H9 (cell line): ENCODE measurements around the gene TMEM270. TPM values are rescaled to one million over a fixed set of nuclear protein-coding genes. Genes with fewer than 3 reads are reported as not detected.

Experiments
- DNase-seq: peaks from one replicate; pipeline ENCODE4 v3.0.0-alpha.2; 2017
- H2AFZ ChIP-seq: one replicate; pipeline ENCODE4 v1.6.1; 2013; ENCODE audit warnings: mild to moderate bottlenecking, low read length, control low read depth, moderate library complexity
- H2AK5ac ChIP-seq: 2 replicates; pipeline ENCODE4 v1.6.1; 2013; ENCODE audit warnings: low read length, control low read depth, mixed read lengths; ENCODE audit not compliant: insufficient read length
- H2BK120ac ChIP-seq: one replicate; pipeline ENCODE4 v1.6.1; 2013; ENCODE audit warnings: low read depth, mild to moderate bottlenecking, low read length, control low read depth, inconsistent platforms; ENCODE audit not compliant: poor library complexity, severe bottlenecking
- H2BK12ac ChIP-seq: 2 replicates; pipeline ENCODE4 v1.6.1; 2013; ENCODE audit warnings: low read length, control low read depth, mixed read lengths, low read depth; ENCODE audit not compliant: insufficient read length
- H2BK15ac ChIP-seq: 2 replicates; pipeline ENCODE4 v1.6.1; 2013; ENCODE audit warnings: low read depth, low read length, control low read depth
- H2BK20ac ChIP-seq: one replicate; pipeline ENCODE4 v1.6.1; 2013; ENCODE audit warnings: low read depth, mild to moderate bottlenecking, low read length, control low read depth, inconsistent platforms; ENCODE audit not compliant: poor library complexity, severe bottlenecking
- H2BK5ac ChIP-seq: 2 replicates; pipeline ENCODE4 v1.6.1; 2013; ENCODE audit warnings: low read length, control low read depth, mixed read lengths; ENCODE audit not compliant: insufficient read length
- H3K14ac ChIP-seq: 2 replicates; pipeline ENCODE4 v1.6.1; 2013; ENCODE audit warnings: low read length, control low read depth; ENCODE audit not compliant: insufficient read depth
- H3K18ac ChIP-seq: 2 replicates; pipeline ENCODE4 v1.6.1; 2013; ENCODE audit warnings: low read depth, mild to moderate bottlenecking, mixed read lengths, low read length, control low read depth; ENCODE audit not compliant: insufficient read length
- H3K23ac ChIP-seq: 2 replicates; pipeline ENCODE4 v1.6.1; 2013; ENCODE audit warnings: low read length, control low read depth, mixed read lengths, low read depth; ENCODE audit not compliant: insufficient read length
- H3K23me2 ChIP-seq: 2 replicates; pipeline ENCODE4 v1.6.1; 2013; ENCODE audit warnings: low read depth, mild to moderate bottlenecking, mixed read lengths, low read length, control low read depth; ENCODE audit not compliant: insufficient read length, poor library complexity, severe bottlenecking
- H3K27ac ChIP-seq: 2 replicates; pipeline ENCODE4 v1.5.1; 2013; ENCODE audit warnings: low read length, control low read depth, mixed read lengths, low read depth; ENCODE audit not compliant: insufficient read length
- H3K27me3 ChIP-seq: 2 replicates; pipeline ENCODE4 v1.6.1; 2013; ENCODE audit warnings: low read length, control low read depth, inconsistent platforms; ENCODE audit not compliant: insufficient read depth
- H3K4ac ChIP-seq: 2 replicates; pipeline ENCODE4 v1.6.1; 2013; ENCODE audit warnings: low read depth, mild to moderate bottlenecking, control low read depth, inconsistent platforms, low read length, moderate library complexity
- H3K4me1 ChIP-seq: 2 replicates; pipeline ENCODE4 v1.6.1; 2013; ENCODE audit warnings: low read length, control low read depth, inconsistent platforms; ENCODE audit not compliant: insufficient read depth
- H3K4me2 ChIP-seq: 2 replicates; pipeline ENCODE4 v1.6.1; 2013; ENCODE audit warnings: low read length, control low read depth, mixed read lengths; ENCODE audit not compliant: insufficient read length, insufficient read depth
- H3K56ac ChIP-seq: 2 replicates; pipeline ENCODE4 v1.6.1; 2013; ENCODE audit warnings: low read depth, mild to moderate bottlenecking, mixed read lengths, low read length, control low read depth; ENCODE audit not compliant: insufficient read length
- H3K79me1 ChIP-seq: 2 replicates; pipeline ENCODE4 v1.6.1; 2013; ENCODE audit warnings: low read depth, mild to moderate bottlenecking, moderate library complexity, low read length, control low read depth, inconsistent platforms; ENCODE audit not compliant: insufficient read depth, poor library complexity, severe bottlenecking
- H3K79me2 ChIP-seq: 2 replicates; pipeline ENCODE4 v1.6.1; 2013; ENCODE audit warnings: low read length, control low read depth, inconsistent platforms; ENCODE audit not compliant: insufficient read depth
- H3K9ac ChIP-seq: 2 replicates; pipeline ENCODE4 v1.6.1; 2013; ENCODE audit warnings: low read length, control low read depth, mixed read lengths; ENCODE audit not compliant: insufficient read length; ENCODE audit errors: extremely low read depth
- H3K9me3 ChIP-seq: one replicate; pipeline ENCODE4 v1.6.1; 2013; ENCODE audit warnings: low read depth, low read length, inconsistent platforms; ENCODE audit not compliant: control insufficient read depth
- H3T11ph ChIP-seq: one replicate; pipeline ENCODE4 v1.6.1; 2013; ENCODE audit warnings: mild to moderate bottlenecking, low read length, control low read depth, inconsistent platforms
- H4K20me1 ChIP-seq: one replicate; pipeline ENCODE4 v1.6.1; 2013; ENCODE audit not compliant: control insufficient read depth, insufficient read length, insufficient read depth
- H4K5ac ChIP-seq: 2 replicates; pipeline ENCODE4 v1.6.1; 2013; ENCODE audit warnings: low read depth, mild to moderate bottlenecking, mixed read lengths, low read length, control low read depth; ENCODE audit not compliant: insufficient read length
- H4K8ac ChIP-seq: replicated peaks from 2 replicates; pipeline ENCODE4 v1.6.1; 2013; ENCODE audit warnings: low read length, control low read depth, mixed read lengths, low read depth; ENCODE audit not compliant: insufficient read length
- H4K91ac ChIP-seq: 2 replicates; pipeline ENCODE4 v1.6.1; 2013; ENCODE audit warnings: low read depth, mild to moderate bottlenecking, moderate library complexity, mixed read lengths, low read length, control low read depth; ENCODE audit not compliant: insufficient read length
- H3K27ac Mint-ChIP-seq, 3 experiments: 2 replicates in 2 of 3; 3 replicates in 1 of 3; pipeline ENCODE4 v1.8.0; 2020 to 2021; ENCODE audit warnings: mixed read lengths in 3 of 3, mild to moderate bottlenecking in 1 of 3, moderate library complexity in 1 of 3
- H3K27me3 Mint-ChIP-seq: 2 replicates; pipeline ENCODE4 v1.8.0; 2021; ENCODE audit warnings: low read depth, mild to moderate bottlenecking, moderate library complexity, mixed read lengths
- H3K36me3 Mint-ChIP-seq, 3 experiments: 2 replicates in 2 of 3; 3 replicates in 1 of 3; pipeline ENCODE4 v1.8.0; 2020 to 2021; ENCODE audit warnings: low read depth in 3 of 3, mixed read lengths in 3 of 3; ENCODE audit not compliant: insufficient read depth in 1 of 3
- H3K4me1 Mint-ChIP-seq, 2 experiments: 2 replicates each; pipeline ENCODE4 v1.8.0; 2020; ENCODE audit warnings: mixed read lengths in 2 of 2
- H3K4me3 Mint-ChIP-seq, 2 experiments: 2 replicates in 1 of 2; 3 replicates in 1 of 2; pipeline ENCODE4 v1.8.0; 2020 to 2021; ENCODE audit warnings: mild to moderate bottlenecking in 2 of 2, mixed read lengths in 2 of 2, moderate library complexity in 1 of 2
- H3K9me3 Mint-ChIP-seq, 2 experiments: 2 replicates in 1 of 2; 3 replicates in 1 of 2; pipeline ENCODE4 v1.8.0; 2020; ENCODE audit warnings: mild to moderate bottlenecking in 2 of 2, mixed read lengths in 2 of 2, moderate library complexity in 1 of 2
- CTCF ChIP-seq: fragments of 200-600 bp; sonication (generic); conservative IDR thresholded peaks from 3 replicates; pipeline ENCODE4 v1.8.0; 2021; ENCODE audit warnings: antibody characterized with exemption, mild to moderate bottlenecking
- WGBS: extraction: QIAGEN DNeasy Blood & Tissue Kit; methylation state at CpG from one replicate; pipeline ENCODE4 v1.1.7; 2013; ENCODE audit warnings: missing lambda C conversion rate, low lambda C conversion rate, mixed read lengths; ENCODE audit not compliant: insufficient read length; ENCODE audit errors: extremely low coverage; 5-methylcytosine and 5-hydroxymethylcytosine counted together
- total RNA-seq: library from RNA; stranded (reverse); gene quantifications from 2 replicates; pipeline ENCODE4 v1.2.1, GENCODE V29; 2021

Gene TMEM270
- total RNA-seq, 1 experiment from 2014 or later = not detected

DNA sequence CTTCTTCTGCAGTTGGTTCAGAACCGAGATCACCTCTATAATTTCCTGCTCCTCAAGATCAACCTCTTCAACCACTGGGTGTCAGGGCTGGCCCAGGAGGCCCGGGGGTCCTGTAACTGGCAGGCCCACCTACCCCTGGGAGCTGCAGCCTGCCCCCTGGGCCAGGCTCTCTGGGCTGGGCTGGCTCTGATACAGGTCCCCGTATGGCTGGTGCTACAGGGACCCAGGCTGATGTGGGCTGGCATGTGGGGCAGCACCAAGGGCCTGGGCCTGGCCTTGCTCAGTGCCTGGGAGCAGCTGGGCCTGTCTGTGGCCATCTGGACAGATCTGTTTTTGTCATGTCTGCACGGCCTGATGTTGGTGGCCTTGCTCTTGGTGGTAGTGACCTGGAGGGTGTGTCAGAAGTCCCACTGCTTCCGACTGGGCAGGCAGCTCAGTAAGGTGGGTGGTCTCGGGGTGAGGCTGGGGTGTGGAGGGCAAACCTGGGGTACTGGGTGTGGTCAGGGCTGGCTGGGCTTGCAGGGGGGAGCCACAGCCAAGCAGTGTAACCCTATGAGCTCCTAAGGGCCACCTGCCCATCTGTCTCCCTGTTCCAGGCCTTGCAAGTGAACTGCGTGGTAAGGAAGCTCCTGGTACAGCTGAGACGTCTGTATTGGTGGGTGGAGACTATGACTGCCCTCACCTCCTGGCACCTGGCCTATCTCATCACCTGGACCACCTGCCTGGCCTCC lies 4.2 kb downstream of the TMEM270 start:
- Histone ChIP-seq H2BK5ac (no peak overlapping the region), H3K27ac (no peak overlapping the region), H3K18ac (no peak overlapping the region), H2BK20ac (no peak overlapping the region), H3K23ac (no peak overlapping the region), H4K91ac (no peak overlapping the region), H4K5ac (no peak overlapping the region), H2AK5ac (no peak overlapping the region), H2BK120ac (no peak overlapping the region), H2BK12ac (no peak overlapping the region), H3K23me2 (no peaks in the 10 kb centered on the region), H3K9me3 (no peaks in the 10 kb centered on the region), H3K4ac (no peak overlapping the region), H2AFZ (no peak overlapping the region), H4K8ac (no peak overlapping the region), H3K79me1 (no peaks in the 10 kb centered on the region), H3T11ph (no peak overlapping the region), H2BK15ac (no peak overlapping the region), H3K14ac (no peak overlapping the region), H3K9ac (no peak overlapping the region), H3K4me2 (no peak overlapping the region), H3K4me1 (no peaks in the 10 kb centered on the region; the same call in 1 of the 2 replicates), H3K27me3 (no peaks in the 10 kb centered on the region), H4K20me1 (no peaks in the 10 kb centered on the region), H3K79me2 (no peaks in the 10 kb centered on the region), H3K56ac (no peak overlapping the region)
- WGBS = no CpG with 5 or more reads among the region's 8 CpGs
- DNase-seq = peak; percentile 22
- Mint-ChIP-seq H3K9me3 (no peaks in the 10 kb centered on the region; a peak in 1 of 5 replicates), H3K4me1 (peaks cover 4 to 8% of the 10 kb centered on the region in 2 experiments), H3K36me3 (no peaks in the 10 kb centered on the region; a peak in 1 of 7 replicates), H3K27ac (no peak overlapping the region; a peak in 1 of 7 replicates), H3K27me3 (peaks cover 5% of the 10 kb centered on the region), H3K4me3 (no peak overlapping the region)
- TF ChIP-seq CTCF = no peak
